Fibroblast of gingiva (primary cell): ENCODE results near the gene C4orf50.

Experiments used
- DNase-seq: peaks from one replicate; pipeline ENCODE4 v3.0.0-alpha.2; 2011; ENCODE audit warnings: low read depth

Gene C4orf50

DNA sequence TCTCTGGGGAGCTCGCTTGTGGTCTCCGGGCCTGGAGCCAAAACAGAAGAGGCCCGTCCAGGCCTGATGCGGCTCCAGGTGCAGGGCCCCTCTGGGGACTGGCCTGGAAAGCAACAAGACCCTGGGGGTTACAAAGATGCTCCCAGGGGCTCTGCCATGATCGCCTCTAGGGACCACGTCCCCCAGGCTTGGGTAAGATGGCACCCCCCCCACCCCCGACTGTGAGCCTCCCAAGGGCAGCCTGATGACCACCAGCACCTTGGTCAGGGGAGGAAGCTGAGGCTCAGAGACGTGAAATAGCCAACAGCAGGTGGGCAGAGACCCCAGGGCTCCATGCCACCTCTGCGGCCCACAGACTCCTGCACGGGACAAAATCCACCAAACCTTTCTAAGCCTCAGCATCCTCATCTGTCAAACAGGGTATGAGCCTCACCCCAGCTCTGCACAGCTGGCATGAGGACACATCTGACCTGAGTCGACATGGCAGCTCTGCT lies 25.4 kb downstream of the C4orf50 start:
- DNase-seq, result no peak

DNA sequence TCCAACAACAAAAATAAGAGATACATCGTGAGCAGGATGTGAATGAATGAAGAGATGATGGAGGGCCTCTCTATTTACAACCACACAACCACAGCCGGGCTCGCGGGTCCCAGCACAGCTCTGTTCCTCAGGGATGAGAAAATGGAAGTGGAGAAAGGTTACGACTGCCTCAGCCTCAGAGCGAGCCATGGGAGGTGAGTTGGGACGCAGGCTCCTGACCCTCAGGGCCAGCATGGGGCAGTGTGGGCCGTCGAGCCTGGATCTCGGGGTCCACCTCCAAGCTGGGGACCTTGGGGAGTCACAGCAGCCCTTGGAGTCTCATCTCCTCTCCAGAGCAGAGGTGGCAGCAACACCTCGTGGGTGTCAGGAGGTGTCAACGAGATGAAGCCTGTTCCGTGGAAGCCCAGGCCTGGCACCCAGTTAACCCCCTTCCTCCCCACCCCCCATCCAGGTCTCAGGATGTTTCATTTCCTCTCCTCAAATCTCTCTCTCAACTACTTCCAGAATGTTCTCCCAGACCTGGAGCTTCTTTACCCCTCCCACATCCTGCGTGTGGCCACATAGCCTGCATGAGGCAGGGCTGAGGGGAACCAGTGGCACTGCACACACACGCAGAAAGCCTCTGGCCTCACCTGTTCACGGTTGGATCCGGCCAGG lies 25.9 kb downstream of the C4orf50 start:
- DNase-seq, result no peak

- DNase-seq, result no peak
Measured at GRCh38 chr4:5991405-5991804, 26.8 kb downstream of the C4orf50 start.

- no peak for DNase-seq
Measured at GRCh38 chr4:5990446-5991160, 27.6 kb downstream of the C4orf50 start.

DNA sequence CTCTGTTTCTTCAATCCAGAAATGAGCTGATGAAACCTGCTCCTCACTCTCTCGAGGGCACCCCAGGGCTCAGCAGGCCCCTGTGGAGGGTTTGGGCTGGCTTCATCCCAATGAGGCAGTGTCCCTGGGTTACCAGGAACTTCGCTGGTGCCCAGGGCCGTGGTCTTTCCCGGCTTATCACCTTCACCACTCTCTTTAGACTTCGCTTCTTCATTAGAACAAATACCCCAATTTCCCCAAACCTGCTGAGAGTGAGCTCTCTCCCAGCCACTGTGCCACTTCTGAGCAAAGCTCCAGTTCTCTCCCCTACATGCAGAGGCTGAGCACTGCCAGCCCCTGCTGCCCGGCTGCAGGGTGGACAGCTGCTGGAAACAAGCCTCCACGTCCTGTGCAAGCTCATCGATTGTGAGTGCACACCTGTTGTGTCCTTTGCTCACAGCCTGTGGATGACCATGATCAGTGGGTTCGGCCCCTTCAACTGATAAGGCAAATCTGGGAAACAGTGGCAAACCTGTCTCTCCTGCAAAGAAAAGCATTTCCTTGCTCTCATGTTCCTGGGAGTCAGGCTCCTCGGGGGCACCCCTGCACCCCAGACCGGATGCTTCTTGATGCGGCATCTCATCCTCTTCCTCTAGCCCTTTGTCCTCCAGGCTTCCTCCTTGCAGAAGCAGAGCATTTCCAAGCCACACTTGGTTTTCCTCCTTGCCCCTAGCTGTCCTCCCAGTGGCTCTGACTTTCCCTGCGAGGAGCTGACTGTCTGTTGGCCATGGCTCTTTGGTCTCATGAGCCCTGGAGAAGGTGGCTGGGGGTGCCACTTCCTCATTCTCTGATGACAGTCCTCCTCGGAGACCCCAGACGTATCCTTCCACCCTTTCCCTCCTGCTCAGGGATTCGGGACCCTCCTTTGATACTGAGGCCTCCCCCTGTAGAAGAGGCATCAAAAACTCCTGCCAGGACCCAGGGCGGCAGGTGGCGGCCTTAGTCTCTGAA lies 28.7 kb downstream of the C4orf50 start:
- DNase-seq, result no peak

GRCh38 chr4:5988086-5988845 lies 30.0 kb downstream of the C4orf50 start:
- no peak for DNase-seq

- no peak for DNase-seq
Measured at GRCh38 chr4:5984843-5985242, 33.4 kb downstream of the C4orf50 start.

GRCh38 chr4:5982156-5982973 lies 35.9 kb downstream of the C4orf50 start:
- DNase-seq, result no peak

DNA sequence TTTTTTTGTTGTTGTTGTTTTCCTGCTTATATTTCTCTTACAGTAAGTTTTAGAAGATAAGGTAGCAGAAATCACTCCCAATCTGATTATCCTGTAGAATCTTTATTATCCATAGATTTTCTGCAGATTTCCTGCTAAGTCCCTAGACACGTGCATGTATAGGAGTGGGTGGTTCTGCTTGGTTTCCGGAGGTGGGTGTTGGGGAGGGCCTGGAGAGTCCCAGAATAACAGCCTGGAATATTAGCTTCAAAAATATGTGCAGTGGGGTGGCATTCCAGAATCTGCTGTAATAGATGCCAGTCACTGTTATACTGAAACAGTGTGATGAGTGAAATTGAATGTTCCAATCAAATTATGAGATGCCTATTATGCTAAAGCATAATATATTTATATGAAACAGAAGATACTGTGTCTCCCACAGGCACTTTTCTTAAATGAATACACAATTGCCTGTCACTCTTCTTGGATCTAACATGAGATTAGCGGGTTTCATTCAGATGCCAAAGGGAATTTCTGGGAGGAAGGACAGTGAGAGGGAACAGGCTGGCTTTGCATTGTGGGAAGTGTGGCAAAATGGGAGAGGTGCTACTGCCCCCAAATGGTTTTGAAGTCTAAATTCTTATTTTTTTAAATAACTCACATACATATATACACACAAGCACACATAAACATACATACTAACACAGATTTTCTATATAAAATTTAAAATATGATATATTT lies 37.6 kb downstream of the C4orf50 start:
- DNase-seq, result no peak

DNA sequence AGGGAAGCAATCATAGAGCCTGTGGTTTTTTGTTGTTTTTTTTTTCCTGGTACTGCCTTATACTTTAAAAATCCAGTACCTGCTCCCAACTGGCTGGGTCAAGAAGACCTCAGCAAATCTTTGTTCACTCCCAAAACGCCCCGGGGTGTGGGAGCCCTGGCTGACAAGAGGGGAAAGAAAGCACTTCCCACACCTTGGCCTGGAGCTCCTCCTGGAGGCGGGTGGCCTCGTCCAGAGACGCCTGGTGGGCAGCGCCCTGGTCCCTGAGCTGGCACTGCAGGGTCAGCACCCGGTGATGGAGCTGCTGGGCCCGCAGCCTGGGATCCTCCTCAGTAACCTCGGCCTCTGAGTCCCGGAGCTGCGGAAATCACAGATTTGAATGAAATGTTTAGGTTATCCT lies 38.2 kb downstream of the C4orf50 start:
- DNase-seq, result no peak

DNA sequence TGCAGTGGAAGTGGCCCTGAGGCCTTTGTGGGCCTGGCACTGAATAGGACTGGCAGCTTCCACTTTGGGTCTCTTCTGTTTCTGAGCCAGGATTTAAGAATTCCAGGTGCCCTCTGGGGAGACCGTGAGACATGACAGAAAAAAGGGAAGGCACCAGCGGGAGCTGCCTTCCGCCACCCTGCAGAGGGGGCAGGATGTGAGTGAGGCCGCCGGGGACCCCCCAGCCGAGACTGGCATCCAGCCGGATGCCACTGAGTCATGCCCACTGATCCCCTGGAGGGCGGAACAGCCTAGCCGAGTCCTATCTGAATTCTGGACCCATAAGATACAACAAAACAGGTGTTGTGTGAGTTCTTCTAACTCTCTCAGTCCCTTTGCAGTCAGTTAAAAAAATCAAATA lies 41.3 kb downstream of the C4orf50 start:
- no peak for DNase-seq

- no peak for DNase-seq
Measured at GRCh38 chr4:5976431-5976830, 41.8 kb downstream of the C4orf50 start.

DNA sequence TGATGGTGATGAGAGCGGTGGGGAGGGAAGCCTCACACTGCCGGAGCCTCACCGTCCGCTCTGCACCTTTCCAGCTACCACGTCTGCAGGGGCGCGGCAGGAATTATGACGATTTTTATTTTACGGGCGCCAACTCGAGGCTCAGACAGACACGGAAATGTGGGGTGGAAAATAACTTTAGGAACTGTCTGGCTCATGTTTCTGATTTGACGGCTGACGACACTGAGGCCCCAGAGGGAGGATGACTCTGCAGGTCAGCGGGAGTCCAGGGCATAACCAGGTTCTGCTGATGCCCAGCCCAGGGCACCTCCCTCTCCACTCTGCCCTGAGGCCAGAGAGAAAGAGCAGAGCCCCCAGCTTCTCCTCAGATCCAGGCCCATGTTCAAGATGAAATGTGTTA lies 43.9 kb downstream of the C4orf50 start:
- DNase-seq, result no peak

DNA sequence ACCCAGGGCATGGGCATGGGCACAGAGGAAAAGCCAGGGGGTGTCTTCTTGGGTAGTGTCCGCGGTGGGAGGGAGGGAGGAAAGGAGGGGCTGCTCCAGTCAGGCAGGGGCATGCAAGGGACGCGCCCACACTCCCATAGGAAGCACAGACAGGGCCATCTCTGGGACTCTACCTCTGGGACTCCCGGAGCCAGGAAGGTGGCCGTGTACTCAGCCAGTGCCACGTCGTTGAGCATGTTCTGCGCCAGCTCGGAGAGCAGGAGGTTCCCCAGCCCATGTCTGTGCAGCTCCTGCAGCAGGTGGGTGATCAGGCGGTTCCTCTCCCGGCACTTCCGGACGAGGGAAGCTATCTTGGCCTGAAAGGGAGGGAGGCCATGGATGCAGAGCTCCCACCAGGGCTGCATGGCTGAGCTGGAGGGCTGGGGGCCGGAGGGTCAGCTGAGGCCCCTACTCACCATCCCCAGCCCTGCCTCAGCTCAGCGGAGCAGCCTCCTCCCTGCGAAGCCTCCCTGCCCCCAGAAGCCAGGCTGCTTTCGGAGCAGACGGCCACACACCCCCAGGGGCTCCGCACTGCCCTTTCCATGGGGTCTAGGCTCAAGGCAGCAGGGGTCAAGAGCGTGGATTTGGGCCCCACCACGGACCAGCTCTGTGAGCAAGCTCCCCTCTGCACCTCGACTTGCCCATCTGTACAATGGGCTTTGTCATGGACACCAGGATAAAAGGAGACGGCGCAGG lies 44.6 kb downstream of the C4orf50 start:
- DNase-seq, result no peak

DNA sequence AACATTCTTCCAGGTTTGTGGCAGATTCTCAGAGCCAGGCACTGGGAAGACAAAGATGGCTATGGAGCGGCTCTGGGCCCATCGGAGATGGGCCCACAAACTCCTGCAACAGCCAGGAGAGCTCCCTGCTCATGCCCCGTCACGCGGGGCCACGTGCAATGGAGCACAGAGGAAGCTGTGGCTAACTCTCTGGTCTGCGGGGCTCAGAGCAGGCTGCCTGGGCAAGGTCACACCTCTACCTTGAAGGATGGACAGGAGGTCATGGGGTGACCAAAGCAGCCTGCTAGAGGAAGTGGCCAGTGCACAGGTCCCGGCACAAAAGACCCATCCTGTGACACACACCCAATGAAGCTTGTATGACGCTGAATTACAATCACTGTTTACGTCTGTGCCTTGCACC lies 45.2 kb downstream of the C4orf50 start:
- DNase-seq, result no peak

GRCh38 chr4:5972571-5972970 lies 45.7 kb downstream of the C4orf50 start:
- no peak for DNase-seq

DNA sequence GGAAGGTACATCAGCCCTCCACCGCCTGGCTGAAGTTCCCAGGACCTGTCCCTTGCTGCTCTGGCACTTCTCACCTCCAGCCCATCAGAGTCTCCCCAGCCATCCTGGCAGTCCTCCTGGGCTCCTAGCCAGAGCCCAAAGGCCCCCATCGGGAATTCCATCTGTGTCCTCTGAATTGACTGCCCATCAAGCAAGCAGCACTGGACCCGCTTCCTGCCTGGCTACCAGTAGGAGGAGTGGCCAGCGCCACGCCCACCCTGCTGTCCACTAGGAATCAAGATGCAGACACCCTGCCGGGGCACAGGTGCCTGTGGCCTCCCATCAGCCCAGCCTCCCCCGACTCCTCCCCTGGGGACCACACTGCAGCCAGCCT lies 47.2 kb downstream of the C4orf50 start:
- no peak for DNase-seq

DNA sequence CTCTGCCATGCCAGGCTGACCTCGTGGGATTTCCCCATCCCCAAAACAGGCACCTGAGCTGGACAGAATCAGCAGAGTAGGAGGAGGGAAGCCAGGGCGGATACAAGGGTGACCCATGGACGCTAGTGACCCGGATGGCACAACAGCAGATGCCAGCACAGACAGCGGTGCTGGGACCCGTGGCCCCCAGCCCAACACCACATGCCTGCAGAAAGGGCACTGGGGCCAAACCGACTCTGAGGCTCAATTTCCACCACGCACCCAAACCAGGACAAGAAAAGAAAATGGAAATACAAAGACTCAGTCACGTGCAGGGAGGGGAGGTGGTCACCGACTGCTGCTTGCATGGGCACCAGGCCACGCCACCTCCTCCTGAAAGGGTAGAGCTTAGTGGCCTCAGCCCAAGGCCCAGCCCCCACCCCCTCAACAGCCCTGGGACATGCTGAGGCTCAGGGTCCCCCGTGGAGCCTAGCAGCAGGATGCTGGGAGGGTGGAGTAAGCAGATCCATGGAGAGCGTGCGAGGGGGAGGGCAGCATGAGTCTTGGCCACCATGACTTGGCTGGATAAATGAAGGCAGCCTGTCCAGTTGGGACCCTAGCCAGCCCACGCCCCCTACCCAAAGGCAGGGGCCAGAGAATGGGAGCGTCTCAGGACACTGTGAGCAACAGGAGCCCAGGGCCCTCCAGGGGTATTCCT lies 47.7 kb downstream of the C4orf50 start:
- DNase-seq, result no peak

- DNase-seq, result no peak
Measured at GRCh38 chr4:5969777-5970176, 48.5 kb downstream of the C4orf50 start.
